HepG2 (cell line): ENCODE results near the gene PACS1.

Experiments
- E2F1 ChIP-seq: sonication (generic); formaldehyde crosslinking; IDR thresholded peaks from 2 replicates; pipeline ENCODE4 v1.5.0; 2020; ENCODE audit warnings: missing genetic modification reagents
- EP300 ChIP-seq, 3 experiments: sonication (generic) in 1 of 3; formaldehyde crosslinking in 1 of 3; IDR thresholded peaks; 2 replicates each; pipeline versions ENCODE4 v1.5.1 to v1.6.1; 2011 to 2020; ENCODE audit warnings: low read depth in 2 of 3, low read length in 2 of 3, borderline replicate concordance in 1 of 3, improper control_type of control experiment in 1 of 3, mild to moderate bottlenecking in 1 of 3, missing genetic modification reagents in 1 of 3, moderate library complexity in 1 of 3
- EZH2 ChIP-seq: conservative IDR thresholded peaks from 2 replicates; pipeline ENCODE4 v1.6.1; 2012; ENCODE audit warnings: mild to moderate bottlenecking, low read depth, low read length, moderate library complexity
- ZNF484 ChIP-seq: sonication (generic); formaldehyde crosslinking; IDR thresholded peaks from 2 replicates; pipeline ENCODE4 v1.5.1; 2020; ENCODE audit warnings: mild to moderate bottlenecking, low read depth, missing genetic modification reagents, borderline replicate concordance
- ZNF670 ChIP-seq: sonication (generic); formaldehyde crosslinking; IDR thresholded peaks from 2 replicates; pipeline ENCODE4 v1.8.0; 2022; ENCODE audit warnings: mild to moderate bottlenecking, missing genetic modification reagents, borderline replicate concordance
- ZNF747 ChIP-seq: sonication (generic); formaldehyde crosslinking; IDR thresholded peaks from 2 replicates; pipeline ENCODE4 v1.8.1; 2023; ENCODE audit warnings: missing genetic modification reagents, mild to moderate bottlenecking, borderline replicate concordance
- TF ChIP-seq, protein P1 (sequence below): sonication (generic); formaldehyde crosslinking; IDR thresholded peaks from 2 replicates; pipeline ENCODE4 v1.5.0; 2020; ENCODE audit warnings: mild to moderate bottlenecking, missing genetic modification reagents, moderate library complexity

- no peak for TF ChIP-seq EZH2
- TF ChIP-seq E2F1 (CRISPR knock-in tag): no peak
- TF ChIP-seq, protein P1, sequence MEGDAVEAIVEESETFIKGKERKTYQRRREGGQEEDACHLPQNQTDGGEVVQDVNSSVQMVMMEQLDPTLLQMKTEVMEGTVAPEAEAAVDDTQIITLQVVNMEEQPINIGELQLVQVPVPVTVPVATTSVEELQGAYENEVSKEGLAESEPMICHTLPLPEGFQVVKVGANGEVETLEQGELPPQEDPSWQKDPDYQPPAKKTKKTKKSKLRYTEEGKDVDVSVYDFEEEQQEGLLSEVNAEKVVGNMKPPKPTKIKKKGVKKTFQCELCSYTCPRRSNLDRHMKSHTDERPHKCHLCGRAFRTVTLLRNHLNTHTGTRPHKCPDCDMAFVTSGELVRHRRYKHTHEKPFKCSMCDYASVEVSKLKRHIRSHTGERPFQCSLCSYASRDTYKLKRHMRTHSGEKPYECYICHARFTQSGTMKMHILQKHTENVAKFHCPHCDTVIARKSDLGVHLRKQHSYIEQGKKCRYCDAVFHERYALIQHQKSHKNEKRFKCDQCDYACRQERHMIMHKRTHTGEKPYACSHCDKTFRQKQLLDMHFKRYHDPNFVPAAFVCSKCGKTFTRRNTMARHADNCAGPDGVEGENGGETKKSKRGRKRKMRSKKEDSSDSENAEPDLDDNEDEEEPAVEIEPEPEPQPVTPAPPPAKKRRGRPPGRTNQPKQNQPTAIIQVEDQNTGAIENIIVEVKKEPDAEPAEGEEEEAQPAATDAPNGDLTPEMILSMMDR: no peak
- no peak for TF ChIP-seq ZNF670 (CRISPR knock-in tag)
- TF ChIP-seq ZNF747: no peak
- peak in 1 of 2 experiments; percentile 25; a peak in 1 of 4 replicates for TF ChIP-seq EP300 (IDR thresholded peaks at IDR 0.05; ENCODE audit: low read depth in 2 of 2, low read length in 2 of 2)
- TF ChIP-seq EP300 (CRISPR knock-in tag; IDR thresholded peaks at IDR 0.05; ENCODE audit: borderline replicate concordance): no peak
- TF ChIP-seq ZNF484: no peak
Measured at GRCh38 chr11:66142370-66143263, 72.5 kb downstream of the PACS1 start.
